ENCODE results near the gene A1CF. TPM values are rescaled to one million over a fixed set of nuclear protein-coding genes. Genes with fewer than 3 reads are reported as not detected.
"Not testable (repeated sequence)": the region's sequence is repeated elsewhere in the genome, so short reads cannot be mapped to it uniquely, and the experiment has no call there.

A1CF gene
- total and polyA plus RNA-seq, 3 experiments from 2014 or later = not detected

DNA sequence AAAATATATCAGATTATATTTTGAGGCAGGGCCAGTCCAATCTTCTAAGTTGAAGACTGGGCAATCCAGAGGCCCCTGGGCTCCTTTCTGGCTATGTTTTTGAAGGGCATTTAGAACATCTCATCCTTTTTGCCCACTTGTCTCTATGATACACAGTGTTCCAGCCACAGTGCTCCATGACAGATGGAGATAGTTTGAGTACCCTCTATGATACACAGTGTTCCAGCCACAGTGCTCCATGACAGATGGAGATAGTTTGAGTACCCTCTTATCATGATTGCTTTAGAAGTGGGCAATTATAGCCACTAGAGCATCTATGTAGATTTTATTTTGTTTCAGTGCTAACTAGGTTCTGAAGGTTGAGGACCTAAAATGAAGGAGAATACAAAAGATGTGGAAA, 33.1 kb upstream of the A1CF start:
- H3K4me1 ChIP-seq (ENCODE audit: insufficient read depth, low read length) = no peaks in the 10 kb centered on the region
- Mint-ChIP-seq H3K4me1 (no peaks in the 10 kb centered on the region), H3K27me3 (peaks cover 5 to 24% of the 10 kb centered on the region in 2 donors), H3K4me3 (no peak overlapping the region), H3K36me3 (no peaks in the 10 kb centered on the region), H3K27ac (no peak overlapping the region), H3K9me3 (peaks cover 0 to 10% (median 4%) of the 10 kb centered on the region in 5 donors)
- no peaks in the 10 kb centered on the region for H3K9me3 ChIP-seq (ENCODE audit: low read length)
- H3K27ac ChIP-seq (ENCODE audit: low read depth, low read length) = no peak overlapping the region
- no peaks in the 10 kb centered on the region for H3K27me3 ChIP-seq (ENCODE audit: insufficient read depth, low read length, poor library complexity, severe bottlenecking)
- no peak overlapping the region for H3K4me3 ChIP-seq (ENCODE audit: low read length)
- no peaks in the 10 kb centered on the region for H3K36me3 ChIP-seq (ENCODE audit: insufficient read depth, low read length)
- DNase-seq = no peak
- CTCF ChIA-PET = no interaction called here
- POLR2A ChIA-PET = no interaction called here

DNA sequence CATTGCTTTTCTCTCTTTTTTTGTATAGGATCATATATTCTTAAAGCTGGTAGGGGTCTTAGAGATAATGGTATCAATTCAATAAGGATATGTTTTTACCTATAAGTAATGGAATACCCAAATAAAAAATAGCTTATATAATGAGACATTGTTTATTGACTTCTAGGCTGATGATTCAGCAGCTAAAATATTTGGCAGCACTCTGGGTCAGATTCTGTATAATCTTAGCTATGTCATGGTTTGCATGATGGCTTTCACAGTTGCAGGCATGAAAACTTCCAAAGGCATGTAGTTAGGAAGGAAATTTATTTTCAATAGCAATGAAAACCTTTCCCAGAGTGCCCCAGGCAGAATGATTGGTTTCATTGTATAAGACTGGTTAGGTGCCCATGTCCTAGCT, 32.1 kb upstream of the A1CF start:
- DNase-seq = no peak
- Histone ChIP-seq H3K4me1 (ENCODE audit: insufficient read depth, low read length) (no peaks in the 10 kb centered on the region), H3K36me3 (ENCODE audit: insufficient read depth, low read length) (no peaks in the 10 kb centered on the region), H3K4me3 (ENCODE audit: low read length) (no peak overlapping the region), H3K27me3 (ENCODE audit: insufficient read depth, low read length, poor library complexity, severe bottlenecking) (no peaks in the 10 kb centered on the region), H3K9me3 (ENCODE audit: low read length) (no peaks in the 10 kb centered on the region), H3K27ac (ENCODE audit: low read depth, low read length) (no peak overlapping the region)
- ChIA-PET POLR2A (no interaction called here), CTCF (no interaction called here)
- Mint-ChIP-seq H3K9me3 (peaks cover 0 to 6% (median 4%) of the 10 kb centered on the region in 5 donors), H3K27ac (no peak overlapping the region), H3K4me1 (no peaks in the 10 kb centered on the region), H3K27me3 (peaks cover 5 to 24% of the 10 kb centered on the region in 2 donors), H3K4me3 (no peak overlapping the region), H3K36me3 (no peaks in the 10 kb centered on the region)

DNA sequence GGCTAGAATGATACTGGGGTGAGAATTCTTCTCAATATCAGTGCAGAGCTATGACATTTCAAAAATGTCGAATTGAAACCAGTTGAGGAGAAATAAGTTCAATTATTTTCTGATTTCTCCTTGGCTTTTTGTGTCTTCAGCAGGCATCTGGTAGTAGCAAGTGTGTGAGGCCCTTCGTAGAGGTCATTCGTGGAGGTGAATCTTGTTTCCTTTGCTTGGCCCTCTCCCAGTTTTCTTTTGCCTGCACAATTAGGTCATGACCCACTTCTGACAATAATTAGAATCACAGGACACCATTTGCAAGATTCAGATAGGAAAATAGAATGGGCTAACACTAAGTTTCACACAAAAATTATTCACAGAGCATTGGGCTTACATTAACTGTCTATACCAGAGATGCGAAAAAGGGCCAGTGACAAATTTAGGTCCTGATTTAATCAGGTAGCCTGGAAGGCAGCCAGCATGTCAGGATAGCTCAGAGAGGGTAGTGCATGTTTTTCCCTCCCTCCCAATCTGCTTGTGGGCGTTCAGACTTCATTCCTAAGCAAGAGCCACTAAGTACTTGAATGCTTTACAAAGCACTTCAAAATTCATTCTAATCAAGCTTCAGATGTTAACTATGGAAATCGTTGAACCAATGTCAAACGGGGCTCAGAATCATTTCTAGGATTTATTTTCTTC, 24.0 kb upstream of the A1CF start:
- no peak overlapping the region for H3K4me3 ChIP-seq (ENCODE audit: low read length)
- no peak overlapping the region for H3K27ac ChIP-seq (ENCODE audit: low read depth, low read length)
- Mint-ChIP-seq H3K36me3 (no peaks in the 10 kb centered on the region), H3K4me1 (no peaks in the 10 kb centered on the region), H3K4me3 (no peak overlapping the region), H3K9me3 (peaks cover 0 to 2% (median 0%) of the 10 kb centered on the region in 5 donors), H3K27me3 (peaks cover 4 to 5% of the 10 kb centered on the region in 2 donors), H3K27ac (no peak overlapping the region)
- ChIA-PET CTCF (no interaction called here), POLR2A (no interaction called here)
- no peaks in the 10 kb centered on the region for H3K27me3 ChIP-seq (ENCODE audit: insufficient read depth, low read length, poor library complexity, severe bottlenecking)
- no peak for DNase-seq
- H3K4me1 ChIP-seq (ENCODE audit: insufficient read depth, low read length) = no peaks in the 10 kb centered on the region
- no peaks in the 10 kb centered on the region for H3K36me3 ChIP-seq (ENCODE audit: insufficient read depth, low read length)
- no peaks in the 10 kb centered on the region for H3K9me3 ChIP-seq (ENCODE audit: low read length)

DNA sequence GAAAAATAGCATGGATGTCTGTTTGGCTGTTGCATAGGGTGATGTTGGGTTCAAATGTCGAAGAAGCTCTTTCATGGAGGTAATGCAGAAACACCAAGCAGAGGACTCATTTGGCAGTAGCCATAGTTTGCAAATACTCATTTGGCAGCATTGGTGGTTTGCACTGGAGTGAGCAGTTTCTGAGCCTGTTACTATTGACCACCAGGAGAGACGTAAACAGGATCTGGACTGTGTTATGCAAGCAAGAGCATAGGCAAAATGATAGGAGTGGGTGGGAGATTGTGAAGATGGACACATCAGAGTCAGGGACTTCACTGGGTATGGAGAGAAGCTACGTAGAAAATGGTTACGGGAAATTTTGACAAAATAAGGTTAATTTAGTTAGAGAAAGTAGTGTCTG, 22.9 kb upstream of the A1CF start:
- Mint-ChIP-seq H3K9me3 (peaks cover 0 to 2% (median 0%) of the 10 kb centered on the region in 5 donors), H3K36me3 (no peaks in the 10 kb centered on the region)

DNA sequence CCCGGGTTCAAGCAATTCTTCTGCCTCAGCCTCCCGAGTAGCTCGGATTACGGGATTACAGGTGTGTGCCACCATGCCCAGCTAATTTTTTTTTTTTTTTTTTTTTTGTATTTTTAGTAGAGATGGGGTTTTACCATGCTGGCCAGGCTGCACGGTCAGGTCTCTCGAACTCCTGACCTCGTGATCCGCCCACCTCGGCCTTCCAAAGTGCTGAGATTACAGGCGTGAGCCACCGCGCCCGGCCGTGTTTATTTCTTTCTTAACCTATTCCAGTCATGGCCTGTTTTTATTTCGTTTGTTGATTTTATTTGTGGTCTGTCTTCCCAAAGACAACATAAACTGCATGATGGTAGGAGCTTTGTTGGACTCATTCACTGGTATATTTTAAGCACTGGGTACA, 20.4 kb upstream of the A1CF start:
- H3K4me3 ChIP-seq (ENCODE audit: low read length); H3K36me3 Mint-ChIP-seq; H3K4me3 Mint-ChIP-seq; CTCF ChIA-PET; H3K36me3 ChIP-seq (ENCODE audit: insufficient read depth, low read length); H3K4me1 ChIP-seq (ENCODE audit: insufficient read depth, low read length); H3K27me3 ChIP-seq (ENCODE audit: insufficient read depth, low read length, poor library complexity, severe bottlenecking); H3K4me1 Mint-ChIP-seq; DNase-seq; H3K9me3 Mint-ChIP-seq; H3K27ac ChIP-seq (ENCODE audit: low read depth, low read length); H3K27ac Mint-ChIP-seq; H3K9me3 ChIP-seq (ENCODE audit: low read length); POLR2A ChIA-PET: not testable (repeated sequence)
- peaks cover 5 to 17% of the 10 kb centered on the region in 2 donors for H3K27me3 Mint-ChIP-seq

More for the DNA sequence above, 22.9 kb upstream of the A1CF start:
- H3K27ac ChIP-seq (ENCODE audit: low read depth, low read length) = no peak overlapping the region
- no peaks in the 10 kb centered on the region for H3K4me1 ChIP-seq (ENCODE audit: insufficient read depth, low read length)
- POLR2A ChIA-PET = no interaction called here
- H3K4me3 Mint-ChIP-seq = no peak overlapping the region
- no peaks in the 10 kb centered on the region for H3K36me3 ChIP-seq (ENCODE audit: insufficient read depth, low read length)
- H3K9me3 ChIP-seq (ENCODE audit: low read length) = no peaks in the 10 kb centered on the region
- DNase-seq = no peak
- peaks cover 1 to 4% of the 10 kb centered on the region in 2 donors for H3K27me3 Mint-ChIP-seq
- H3K27me3 ChIP-seq (ENCODE audit: insufficient read depth, low read length, poor library complexity, severe bottlenecking) = no peaks in the 10 kb centered on the region
- no peaks in the 10 kb centered on the region for H3K4me1 Mint-ChIP-seq
- CTCF ChIA-PET = no interaction called here
- no peak overlapping the region for H3K4me3 ChIP-seq (ENCODE audit: low read length)
- H3K27ac Mint-ChIP-seq = no peak overlapping the region

DNA sequence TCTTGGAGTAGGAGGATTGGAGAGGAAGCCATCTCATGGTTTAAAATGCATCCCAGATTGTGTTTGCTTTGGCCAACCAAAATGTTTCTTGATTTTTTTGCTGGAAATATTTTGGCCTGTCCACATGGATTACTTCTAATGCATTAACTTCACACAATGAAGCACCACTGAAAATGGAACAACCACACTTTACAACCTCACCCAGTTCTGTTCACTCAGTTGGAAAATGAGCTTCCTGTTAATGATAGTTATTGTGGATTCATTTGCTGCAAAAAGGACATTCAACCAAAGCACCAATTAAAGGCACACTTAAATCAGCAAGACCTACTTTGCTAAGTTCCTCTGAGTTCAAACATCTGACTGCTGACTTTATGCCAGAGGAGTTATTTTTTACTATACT, 11.3 kb upstream of the A1CF start:
- DNase-seq = no peak
- H3K4me3 Mint-ChIP-seq = no peak overlapping the region
- H3K27ac Mint-ChIP-seq = no peak overlapping the region
- Histone ChIP-seq H3K36me3 (ENCODE audit: insufficient read depth, low read length) (no peaks in the 10 kb centered on the region), H3K9me3 (ENCODE audit: low read length) (no peaks in the 10 kb centered on the region), H3K4me1 (ENCODE audit: insufficient read depth, low read length) (no peaks in the 10 kb centered on the region), H3K27me3 (ENCODE audit: insufficient read depth, low read length, poor library complexity, severe bottlenecking) (no peaks in the 10 kb centered on the region), H3K4me3 (ENCODE audit: low read length) (no peak overlapping the region), H3K27ac (ENCODE audit: low read depth, low read length) (no peak overlapping the region)
- H3K27me3 Mint-ChIP-seq = peaks cover 13 to 46% of the 10 kb centered on the region in 2 donors
- H3K9me3 Mint-ChIP-seq = no peaks in the 10 kb centered on the region
- ChIA-PET POLR2A (no interaction called here), CTCF (no interaction called here)
- H3K4me1 Mint-ChIP-seq = no peaks in the 10 kb centered on the region
- no peaks in the 10 kb centered on the region for H3K36me3 Mint-ChIP-seq

DNA sequence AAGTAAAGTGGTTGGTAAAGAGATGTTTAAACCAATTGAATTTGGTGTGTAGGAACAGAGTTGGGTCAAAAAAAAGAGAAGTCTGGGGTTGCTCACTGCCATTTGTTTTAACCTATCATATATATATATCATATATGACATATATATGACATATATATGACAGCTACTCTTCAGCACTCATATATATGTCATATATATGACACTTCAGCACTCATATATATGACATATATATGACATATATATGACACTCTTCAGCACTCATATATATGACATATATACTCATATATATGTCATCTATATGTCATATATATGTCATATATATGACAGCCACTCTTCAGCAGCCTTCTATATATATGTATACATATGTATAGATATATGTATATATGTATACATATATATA, 8.9 kb upstream of the A1CF start:
- Mint-ChIP-seq H3K9me3 (no peaks in the 10 kb centered on the region), H3K27me3 (peaks cover 12 to 33% of the 10 kb centered on the region in 2 donors), H3K4me1 (no peaks in the 10 kb centered on the region), H3K27ac (no peak overlapping the region), H3K4me3 (no peak overlapping the region), H3K36me3 (no peaks in the 10 kb centered on the region)
- Histone ChIP-seq H3K27me3 (ENCODE audit: insufficient read depth, low read length, poor library complexity, severe bottlenecking) (no peaks in the 10 kb centered on the region), H3K27ac (ENCODE audit: low read depth, low read length) (no peak overlapping the region), H3K9me3 (ENCODE audit: low read length) (no peaks in the 10 kb centered on the region), H3K4me1 (ENCODE audit: insufficient read depth, low read length) (no peaks in the 10 kb centered on the region), H3K4me3 (ENCODE audit: low read length) (no peak overlapping the region), H3K36me3 (ENCODE audit: insufficient read depth, low read length) (no peaks in the 10 kb centered on the region)
- CTCF ChIA-PET = no interaction called here
- POLR2A ChIA-PET = no interaction called here
- no peak for DNase-seq

DNA sequence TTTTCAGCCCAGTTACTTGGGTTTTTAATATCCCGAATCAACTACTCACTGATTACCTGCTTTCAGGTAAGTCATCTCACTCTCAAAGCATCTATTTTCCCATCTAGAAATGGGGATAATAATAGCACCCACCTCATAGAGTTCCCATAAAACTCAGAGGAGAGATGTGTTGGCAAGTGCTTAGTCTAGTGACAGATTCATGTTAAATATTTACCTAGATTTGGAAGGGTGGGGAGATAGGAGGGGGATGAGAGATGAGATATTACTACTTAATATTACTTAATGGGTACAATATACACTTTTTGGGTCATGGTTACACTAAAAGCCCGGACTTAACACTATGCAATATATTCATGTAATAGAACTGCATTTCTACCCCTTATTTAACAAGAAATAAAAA, 7.0 kb upstream of the A1CF start:
- Mint-ChIP-seq H3K36me3 (no peaks in the 10 kb centered on the region), H3K4me3 (no peak overlapping the region), H3K9me3 (no peaks in the 10 kb centered on the region), H3K27ac (no peak overlapping the region), H3K4me1 (no peaks in the 10 kb centered on the region), H3K27me3 (peaks cover 3 to 31% of the 10 kb centered on the region in 2 donors)
- CTCF ChIA-PET = no interaction called here
- Histone ChIP-seq H3K27ac (ENCODE audit: low read depth, low read length) (no peak overlapping the region), H3K9me3 (ENCODE audit: low read length) (no peaks in the 10 kb centered on the region), H3K27me3 (ENCODE audit: insufficient read depth, low read length, poor library complexity, severe bottlenecking) (no peaks in the 10 kb centered on the region), H3K4me1 (ENCODE audit: insufficient read depth, low read length) (no peaks in the 10 kb centered on the region), H3K4me3 (ENCODE audit: low read length) (no peak overlapping the region), H3K36me3 (ENCODE audit: insufficient read depth, low read length) (no peaks in the 10 kb centered on the region)
- POLR2A ChIA-PET = no interaction called here
- no peak for DNase-seq

DNA sequence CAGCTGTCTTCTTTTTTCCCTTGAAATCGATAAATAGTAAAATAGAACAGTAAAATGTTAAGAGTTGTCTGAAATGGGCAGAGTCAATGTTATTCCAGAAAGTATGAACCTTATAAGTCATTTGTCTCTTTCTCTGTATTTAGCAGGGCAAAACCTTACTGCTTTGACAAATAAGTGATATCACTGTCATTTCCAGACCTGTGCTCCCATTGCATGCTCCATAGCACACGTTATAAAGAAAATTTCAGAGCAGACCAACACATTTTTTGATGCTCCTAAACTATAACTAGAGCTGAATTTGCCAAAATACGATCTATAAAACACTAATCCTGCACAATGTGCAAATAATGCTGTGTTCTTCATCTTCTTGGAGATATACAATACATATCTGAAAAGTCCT, 1.1 kb downstream of the A1CF start:
- H3K4me1 ChIP-seq (ENCODE audit: insufficient read depth, low read length) = no peaks in the 10 kb centered on the region
- H3K36me3 Mint-ChIP-seq = no peaks in the 10 kb centered on the region
- no peak overlapping the region for H3K27ac Mint-ChIP-seq
- H3K27ac ChIP-seq (ENCODE audit: low read depth, low read length) = no peak overlapping the region
- ChIA-PET CTCF (no interaction called here), POLR2A (no interaction called here)
- peaks cover 7 to 56% of the 10 kb centered on the region in 2 donors for H3K27me3 Mint-ChIP-seq
- no peak overlapping the region for H3K4me3 ChIP-seq (ENCODE audit: low read length)
- H3K27me3 ChIP-seq (ENCODE audit: insufficient read depth, low read length, poor library complexity, severe bottlenecking) = no peaks in the 10 kb centered on the region
- no peaks in the 10 kb centered on the region for H3K9me3 Mint-ChIP-seq
- no peak for DNase-seq
- no peaks in the 10 kb centered on the region for H3K36me3 ChIP-seq (ENCODE audit: insufficient read depth, low read length)
- no peak overlapping the region for H3K4me3 Mint-ChIP-seq
- H3K4me1 Mint-ChIP-seq = no peaks in the 10 kb centered on the region
- no peaks in the 10 kb centered on the region for H3K9me3 ChIP-seq (ENCODE audit: low read length)

Measured in CD8-positive, alpha-beta memory T cell (primary cell).